ENCODE results near the gene ZSCAN22. TPM values are rescaled to one million over a fixed set of nuclear protein-coding genes. Genes with fewer than 3 reads are reported as not detected.

Gene ZSCAN22
- total RNA-seq, 2 donors from 2014 or later = 2.7 to 4.1 TPM

DNA sequence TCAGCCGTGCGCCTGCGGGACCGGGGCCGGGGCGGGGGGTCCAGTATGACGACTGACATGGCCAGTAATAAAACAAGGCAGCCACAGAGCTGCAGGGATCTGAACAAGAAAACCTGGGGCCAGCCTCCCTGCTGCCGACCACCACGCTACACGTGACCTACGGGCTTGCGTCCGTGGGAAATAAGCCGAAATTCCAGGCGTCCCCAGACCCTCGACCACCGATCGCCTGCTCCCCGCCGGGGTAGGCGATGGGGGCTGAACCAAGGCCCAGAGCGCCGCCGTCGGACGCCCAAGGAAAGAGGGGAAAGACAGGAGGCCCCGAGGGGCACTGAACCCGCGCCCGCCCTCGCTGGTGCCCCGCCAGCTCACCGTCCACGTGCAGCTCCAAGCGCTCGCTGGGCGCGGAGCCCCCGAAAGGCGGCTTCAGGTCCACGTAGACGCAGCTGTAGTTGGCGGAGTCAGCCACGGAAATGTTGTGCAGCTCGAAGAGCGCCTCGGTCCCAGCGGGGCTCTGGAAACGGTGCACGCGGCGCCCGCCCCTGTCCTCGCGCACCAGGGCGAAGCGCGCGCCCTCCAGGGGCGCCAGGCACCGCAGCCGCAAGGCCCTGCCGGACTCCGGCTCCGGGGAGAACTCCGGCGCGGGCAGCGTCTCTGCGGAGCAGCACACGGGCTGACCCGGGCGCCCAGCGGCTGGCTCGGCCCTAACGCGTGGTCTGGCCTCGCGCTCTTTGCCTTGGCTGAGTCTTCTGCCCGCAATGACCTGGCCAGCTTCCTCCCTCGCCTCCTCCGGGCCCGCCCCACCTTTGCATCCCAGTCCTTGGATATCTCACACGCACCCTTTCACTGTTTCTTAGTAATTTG is 23.4 kb downstream of the ZSCAN22 start:
- Histone ChIP-seq H3K36me3 (no peaks in the 10 kb centered on the region), H3K27me3 (replicated peaks; ENCODE audit: insufficient read depth) (peaks cover 3% of the 10 kb centered on the region), H3K4me3 (no peak overlapping the region), H3K9me3 (no peaks in the 10 kb centered on the region), H3K4me1 (replicated peaks) (no peaks in the 10 kb centered on the region), H3K27ac (no peak overlapping the region)
- DNase-seq (ENCODE audit: low spot score) = no peak
- intact Hi-C loops (cut with DNase I) = no loop called here
- TF ChIP-seq, protein P1, sequence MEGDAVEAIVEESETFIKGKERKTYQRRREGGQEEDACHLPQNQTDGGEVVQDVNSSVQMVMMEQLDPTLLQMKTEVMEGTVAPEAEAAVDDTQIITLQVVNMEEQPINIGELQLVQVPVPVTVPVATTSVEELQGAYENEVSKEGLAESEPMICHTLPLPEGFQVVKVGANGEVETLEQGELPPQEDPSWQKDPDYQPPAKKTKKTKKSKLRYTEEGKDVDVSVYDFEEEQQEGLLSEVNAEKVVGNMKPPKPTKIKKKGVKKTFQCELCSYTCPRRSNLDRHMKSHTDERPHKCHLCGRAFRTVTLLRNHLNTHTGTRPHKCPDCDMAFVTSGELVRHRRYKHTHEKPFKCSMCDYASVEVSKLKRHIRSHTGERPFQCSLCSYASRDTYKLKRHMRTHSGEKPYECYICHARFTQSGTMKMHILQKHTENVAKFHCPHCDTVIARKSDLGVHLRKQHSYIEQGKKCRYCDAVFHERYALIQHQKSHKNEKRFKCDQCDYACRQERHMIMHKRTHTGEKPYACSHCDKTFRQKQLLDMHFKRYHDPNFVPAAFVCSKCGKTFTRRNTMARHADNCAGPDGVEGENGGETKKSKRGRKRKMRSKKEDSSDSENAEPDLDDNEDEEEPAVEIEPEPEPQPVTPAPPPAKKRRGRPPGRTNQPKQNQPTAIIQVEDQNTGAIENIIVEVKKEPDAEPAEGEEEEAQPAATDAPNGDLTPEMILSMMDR (IDR thresholded peaks at IDR 0.05) = no peak
- TF ChIP-seq POLR2A (IDR thresholded peaks at IDR 0.05) = no peak
- WGBS = 30% methylated on average over 68 of the region's 84 CpGs

DNA sequence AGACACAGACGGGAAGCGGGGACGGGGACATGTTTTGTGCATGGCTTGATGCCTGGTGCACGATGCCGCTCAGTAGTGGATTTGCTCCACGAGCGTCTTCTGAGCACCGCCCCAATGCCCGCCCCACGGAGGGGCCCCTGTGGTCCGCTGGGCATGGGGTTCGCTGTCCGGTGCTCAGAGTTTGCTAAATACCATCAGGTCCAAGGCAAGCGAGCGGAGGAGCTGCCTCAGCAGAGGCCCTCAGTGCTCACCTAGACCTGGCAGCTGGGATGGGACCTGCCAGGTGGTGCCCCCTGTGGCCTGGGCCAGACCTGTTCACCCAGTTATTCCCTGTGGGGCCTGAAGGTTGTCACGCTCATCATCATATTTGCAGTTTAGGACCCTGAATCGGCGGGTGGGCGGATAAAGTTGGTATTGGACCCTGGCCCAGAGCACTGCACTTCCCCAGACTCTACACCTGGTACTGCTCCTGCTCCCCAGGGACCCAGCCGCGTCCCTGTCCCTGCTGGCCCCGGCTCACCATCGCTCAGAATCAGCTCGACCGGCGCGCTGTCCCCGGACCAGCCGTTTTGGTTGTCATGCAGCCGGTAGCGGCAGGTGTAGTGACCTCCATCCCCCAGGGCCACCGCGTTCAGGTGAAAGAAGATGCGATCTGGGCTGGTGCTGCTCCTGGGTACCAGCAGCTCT is 24.2 kb downstream of the ZSCAN22 start:
- no peak for TF ChIP-seq POLR2AphosphoS5 (IDR thresholded peaks at IDR 0.05)
- TF ChIP-seq POLR2A (IDR thresholded peaks at IDR 0.05) = no peak
- TF ChIP-seq, protein P1 (IDR thresholded peaks at IDR 0.05) = no peak
- no peaks in the 10 kb centered on the region for H3K4me1 ChIP-seq (replicated peaks)
- WGBS = 48% methylated on average over 34 of the region's 34 CpGs
- H3K27ac ChIP-seq = no peak overlapping the region
- intact Hi-C loops (cut with DNase I) = no loop called here
- no peaks in the 10 kb centered on the region for H3K36me3 ChIP-seq
- H3K9me3 ChIP-seq = no peaks in the 10 kb centered on the region
- no peak for DNase-seq (ENCODE audit: low spot score)
- H3K4me3 ChIP-seq = no peak overlapping the region
- H3K27me3 ChIP-seq (replicated peaks; ENCODE audit: insufficient read depth) = peaks cover 3% of the 10 kb centered on the region

DNA sequence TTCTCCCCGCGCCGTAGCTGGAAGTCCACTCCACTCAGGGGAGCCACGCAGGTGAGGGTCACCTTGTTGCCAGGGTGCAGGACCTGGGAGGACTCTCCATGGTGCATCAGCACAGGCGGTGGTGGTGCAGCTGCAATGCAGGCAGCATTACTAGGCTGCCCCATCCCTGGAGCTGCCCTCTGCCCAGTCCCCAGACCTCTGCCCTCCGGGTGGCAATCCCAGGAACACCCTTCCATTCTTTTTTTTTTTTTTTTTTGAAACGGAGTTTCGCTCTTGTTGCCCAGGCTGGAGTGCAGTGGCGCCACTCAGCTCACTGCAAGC is 24.7 kb downstream of the ZSCAN22 start:
- intact Hi-C loops (cut with DNase I) = no loop called here
- Histone ChIP-seq H3K36me3 (no peaks in the 10 kb centered on the region), H3K4me3 (no peak overlapping the region), H3K27ac (no peak overlapping the region), H3K9me3 (no peaks in the 10 kb centered on the region), H3K4me1 (replicated peaks) (no peaks in the 10 kb centered on the region), H3K27me3 (replicated peaks; ENCODE audit: insufficient read depth) (peaks cover 3% of the 10 kb centered on the region)
- no peak for DNase-seq (ENCODE audit: low spot score)
- 86% methylated on average over 9 of the region's 9 CpGs for WGBS
- TF ChIP-seq, protein P1 (IDR thresholded peaks at IDR 0.05) = no peak
- TF ChIP-seq POLR2A (IDR thresholded peaks at IDR 0.05) (no peak), POLR2AphosphoS5 (IDR thresholded peaks at IDR 0.05) (no peak)

DNA sequence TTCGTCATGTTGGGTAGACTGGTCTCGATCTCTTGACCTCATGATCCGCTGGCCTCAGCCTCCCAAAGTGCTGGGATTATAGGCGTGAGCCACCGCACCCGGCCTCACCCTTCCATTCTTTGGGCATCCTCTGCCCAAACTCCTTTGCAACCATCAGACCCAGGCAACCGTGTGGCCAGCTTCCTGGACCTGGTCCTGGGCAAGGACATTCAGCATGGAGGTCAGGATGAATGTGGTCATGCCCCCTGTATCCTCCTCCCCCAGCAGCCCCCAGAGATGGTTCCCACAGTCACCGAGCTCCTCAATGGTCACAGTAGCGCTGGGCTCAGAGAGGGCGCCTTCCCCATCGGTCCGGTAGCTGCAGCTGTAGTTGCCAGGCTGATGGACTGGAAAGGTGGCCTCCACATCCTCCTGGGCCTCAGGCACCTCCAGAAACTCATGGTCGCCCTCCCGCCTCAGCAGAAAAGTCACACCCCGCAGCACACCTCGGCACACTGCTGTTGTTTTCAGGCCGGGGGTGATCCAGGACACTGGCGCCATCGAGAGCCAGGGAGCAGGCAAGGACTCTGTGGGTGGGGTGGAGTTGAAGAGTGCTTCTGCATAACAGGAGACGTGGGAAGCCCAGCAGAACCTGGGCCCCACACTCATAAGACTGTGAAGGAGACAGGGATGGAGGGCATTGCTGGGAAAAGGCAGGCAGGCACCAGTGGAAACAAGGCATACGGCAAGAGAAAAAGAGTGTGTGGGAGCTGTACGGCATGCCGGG is 25.4 kb downstream of the ZSCAN22 start:
- intact Hi-C loops (cut with DNase I) = no loop called here
- WGBS = 84% methylated on average over 23 of the region's 23 CpGs
- H3K27me3 ChIP-seq (replicated peaks; ENCODE audit: insufficient read depth) = peaks cover 3% of the 10 kb centered on the region
- DNase-seq (ENCODE audit: low spot score) = no peak
- H3K36me3 ChIP-seq = no peaks in the 10 kb centered on the region
- H3K9me3 ChIP-seq = no peaks in the 10 kb centered on the region
- H3K4me3 ChIP-seq = no peak overlapping the region
- TF ChIP-seq, protein P1 (IDR thresholded peaks at IDR 0.05) = no peak
- TF ChIP-seq POLR2A (IDR thresholded peaks at IDR 0.05) (no peak), POLR2AphosphoS5 (IDR thresholded peaks at IDR 0.05) (no peak)
- H3K27ac ChIP-seq = no peak overlapping the region
- H3K4me1 ChIP-seq (replicated peaks) = no peaks in the 10 kb centered on the region
